Rectal smooth muscle tissue (tissue), 1 donor: Measurements from ENCODE around the gene GPR132.
A peak's percentile ranks its signal among the peaks of the same experiment; 100 is the strongest.
"Not testable (repeated sequence)": the region's sequence is repeated elsewhere in the genome, so short reads cannot be mapped to it uniquely, and the experiment has no call there.

Experiments used
- H3K27ac ChIP-seq: one replicate; pipeline ENCODE4 v1.7.0; 2013; ENCODE audit warnings: low read depth, low read length, inconsistent platforms
- H3K27me3 ChIP-seq: one replicate; pipeline ENCODE4 v1.7.0; 2013; ENCODE audit warnings: low read length; ENCODE audit not compliant: control insufficient read depth, insufficient read depth
- H3K36me3 ChIP-seq: one replicate; pipeline ENCODE4 v1.7.0; 2013; ENCODE audit warnings: low read length; ENCODE audit not compliant: control insufficient read depth, insufficient read depth
- H3K4me1 ChIP-seq: one replicate; pipeline ENCODE4 v1.7.0; 2013; ENCODE audit warnings: low read length; ENCODE audit not compliant: control insufficient read depth, insufficient read depth
- H3K4me3 ChIP-seq: one replicate; pipeline ENCODE4 v1.7.0; 2013; ENCODE audit warnings: low read length
- H3K9ac ChIP-seq: one replicate; pipeline ENCODE4 v1.7.0; 2013; ENCODE audit warnings: low read length

Gene GPR132

DNA sequence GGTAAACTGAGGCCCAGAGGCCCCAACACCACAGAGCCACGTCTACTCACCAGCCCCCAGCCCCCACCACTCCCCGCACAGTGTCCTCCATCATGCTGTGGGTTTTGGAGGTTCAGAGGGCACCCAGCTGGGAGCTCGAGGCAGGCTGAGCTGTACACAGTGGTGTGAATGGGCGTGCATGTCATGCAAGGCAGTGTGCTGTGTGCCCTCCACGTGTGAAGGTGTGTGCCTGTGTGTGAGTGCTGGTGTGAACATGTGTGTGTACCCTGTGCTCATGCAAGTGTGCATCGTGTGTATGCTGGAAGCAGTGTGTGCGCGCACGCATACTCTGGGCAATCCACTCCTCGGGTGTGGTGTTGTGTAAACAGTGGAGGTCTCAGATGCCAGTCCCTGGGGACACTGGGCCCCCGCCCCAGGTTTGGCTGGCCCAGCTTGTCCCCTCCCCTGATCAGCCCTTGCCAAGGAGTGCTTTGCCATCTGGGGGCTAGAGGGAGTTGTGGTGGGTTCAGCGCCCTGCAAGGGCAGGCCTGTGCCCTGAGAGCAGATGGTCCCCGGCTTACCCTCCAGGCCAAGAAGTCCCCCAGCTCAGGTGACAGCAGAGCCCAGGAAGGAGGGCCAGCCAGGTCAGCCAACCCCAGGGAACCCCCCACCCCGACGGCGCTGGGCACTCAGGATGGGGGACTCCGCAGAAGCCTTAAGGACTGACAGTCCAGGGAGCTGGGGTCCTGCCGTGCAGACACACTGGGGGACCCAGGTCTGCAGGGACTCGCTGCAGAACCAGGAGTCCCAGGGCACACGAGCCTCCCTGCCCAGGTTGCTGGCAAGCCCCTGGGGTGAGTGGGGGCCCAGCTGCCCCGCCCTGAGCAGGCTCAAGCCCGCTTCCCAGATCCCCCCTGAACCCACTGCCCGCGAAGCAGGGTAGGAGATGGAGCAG, 23.8 kb upstream of the GPR132 start:
- H3K36me3 ChIP-seq = no peaks in the 10 kb centered on the region
- no peaks in the 10 kb centered on the region for H3K27me3 ChIP-seq
- H3K4me3 ChIP-seq = no peak overlapping the region
- H3K4me1 ChIP-seq = peaks cover 22% of the 10 kb centered on the region
- H3K27ac ChIP-seq = no peak overlapping the region
- no peak overlapping the region for H3K9ac ChIP-seq

DNA sequence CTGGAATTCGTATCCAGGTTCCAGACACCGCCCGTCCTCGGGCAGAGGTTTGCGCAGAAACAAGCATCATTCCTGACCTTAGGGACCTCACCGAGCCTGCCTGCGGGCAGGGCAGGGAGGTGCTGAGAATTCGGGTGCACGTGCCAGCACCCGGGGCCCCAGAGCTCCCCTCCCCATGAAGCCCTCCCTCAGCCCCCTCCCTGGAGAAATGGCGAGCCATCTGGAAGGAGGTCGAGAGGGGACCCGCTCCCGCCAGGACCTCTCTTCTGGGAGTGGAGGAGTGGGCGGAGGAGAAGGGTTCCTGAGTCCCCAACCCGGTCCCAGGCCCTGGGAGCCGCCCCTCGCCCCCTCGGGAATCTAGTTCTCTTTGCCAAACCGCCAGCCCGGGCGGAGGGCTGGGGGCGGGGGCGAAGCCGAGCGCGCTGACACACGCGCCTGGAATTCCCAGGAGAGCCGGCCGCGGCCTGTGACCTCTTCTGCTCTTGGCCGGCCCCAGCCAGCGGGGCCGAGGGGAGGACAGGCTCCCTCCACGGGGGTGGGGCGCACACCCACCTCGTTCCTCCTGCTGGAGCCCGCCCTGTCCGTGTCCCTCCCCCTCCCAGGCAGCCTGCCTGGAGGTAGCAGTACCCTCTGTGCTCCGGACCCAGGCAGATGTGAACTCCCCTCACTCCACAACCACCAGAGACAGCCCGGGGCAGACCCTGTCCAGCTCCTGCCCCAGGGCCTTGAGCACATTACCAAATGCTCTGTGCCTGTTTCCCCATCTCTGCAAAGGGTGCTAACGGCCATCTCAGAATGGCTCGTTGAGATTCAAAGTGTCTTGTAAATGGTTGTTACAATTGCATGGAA, 23.0 kb upstream of the GPR132 start:
- Histone ChIP-seq H3K27me3 (no peaks in the 10 kb centered on the region), H3K4me1 (peaks cover 21% of the 10 kb centered on the region), H3K9ac (no peak overlapping the region), H3K4me3 (peak overlapping the region; percentile 65), H3K36me3 (no peaks in the 10 kb centered on the region), H3K27ac (peak overlapping the region; percentile 46)

DNA sequence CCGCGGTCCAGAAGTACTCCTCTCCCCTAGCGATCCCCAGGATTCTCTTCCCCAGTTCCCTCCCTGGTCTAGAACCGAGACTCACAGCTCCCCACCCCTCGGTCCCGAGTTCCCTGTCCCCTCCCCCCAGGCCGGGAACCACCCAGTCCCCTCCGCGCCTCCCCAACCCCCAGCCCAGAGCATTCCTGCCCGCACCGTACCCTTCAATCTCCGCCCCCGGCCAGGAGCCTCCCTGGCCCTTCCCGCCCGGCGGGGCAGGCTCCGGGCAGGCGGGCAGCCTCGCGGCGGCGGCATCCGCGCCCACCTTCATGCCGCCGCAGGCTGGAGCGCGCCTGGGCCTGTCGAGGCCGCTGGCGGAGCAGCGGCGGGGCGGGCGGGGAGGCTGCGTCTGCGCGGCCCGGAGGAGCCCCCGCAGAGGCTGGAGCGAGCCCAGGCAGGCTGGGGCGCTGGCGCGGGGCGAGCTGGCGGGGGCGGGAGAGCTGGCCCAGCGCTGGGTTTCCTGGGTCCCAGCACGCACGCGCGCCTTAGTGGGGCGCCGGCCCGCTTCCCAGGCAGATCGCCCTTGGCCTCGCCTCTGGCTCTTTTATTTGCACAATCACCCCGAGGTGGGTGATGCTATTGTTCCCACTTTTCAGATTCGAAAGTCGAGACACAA, 22.2 kb upstream of the GPR132 start:
- Histone ChIP-seq H3K4me3 (peak overlapping the region; percentile 65), H3K4me1 (peaks cover 18% of the 10 kb centered on the region), H3K36me3 (no peaks in the 10 kb centered on the region), H3K27me3 (no peaks in the 10 kb centered on the region), H3K9ac (no peak overlapping the region), H3K27ac (peak overlapping the region; percentile 43)

DNA sequence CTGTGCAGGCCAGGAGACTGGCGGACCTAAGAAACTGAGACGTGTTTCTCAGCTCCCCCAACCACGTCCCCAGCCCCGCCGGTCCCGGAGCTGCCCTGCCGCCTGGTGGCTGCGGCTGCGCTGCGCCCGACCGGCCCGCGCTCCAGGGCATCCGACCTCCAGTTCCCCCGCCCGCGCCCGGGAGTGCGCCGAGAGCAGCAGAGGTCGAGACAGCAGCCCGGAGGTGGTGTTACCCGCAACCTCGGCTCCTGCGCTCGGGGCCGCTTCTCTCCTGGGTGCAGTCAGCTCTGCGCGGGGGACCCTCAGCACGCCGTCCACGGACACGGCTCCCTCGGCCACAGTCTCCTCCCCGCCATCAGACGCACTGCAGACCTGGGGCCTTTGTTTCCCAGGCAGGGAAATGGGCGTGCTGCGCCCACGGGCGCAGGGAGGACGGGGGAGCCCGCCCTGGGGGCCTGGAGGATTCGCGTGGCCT, 21.6 kb upstream of the GPR132 start:
- H3K4me1 ChIP-seq = peaks cover 13% of the 10 kb centered on the region
- peak overlapping the region; percentile 40 for H3K27ac ChIP-seq
- H3K9ac ChIP-seq = no peak overlapping the region
- H3K36me3 ChIP-seq = no peaks in the 10 kb centered on the region
- H3K27me3 ChIP-seq = no peaks in the 10 kb centered on the region
- peak overlapping the region; percentile 65 for H3K4me3 ChIP-seq

DNA sequence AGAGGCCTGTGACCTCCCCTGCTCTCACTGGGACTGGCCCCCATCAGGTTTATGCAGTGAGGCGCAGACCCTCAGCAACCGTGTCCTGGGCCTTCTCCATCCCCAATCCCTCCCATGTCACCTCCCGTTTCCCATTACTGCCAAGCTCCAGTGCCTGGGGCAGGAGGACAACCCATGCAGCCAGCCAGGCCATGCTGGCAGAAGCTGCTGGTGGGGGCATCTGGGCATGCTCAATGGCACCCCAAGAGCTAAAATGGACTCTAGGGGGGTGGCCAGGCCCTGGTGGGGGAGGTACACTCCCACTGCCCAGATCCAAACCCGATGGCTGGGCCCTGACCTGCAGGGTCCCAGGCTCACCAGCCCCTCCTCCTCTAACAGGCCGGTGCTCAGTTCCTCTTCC, 20.5 kb upstream of the GPR132 start:
- H3K36me3 ChIP-seq = no peaks in the 10 kb centered on the region
- peaks cover 5% of the 10 kb centered on the region for H3K4me1 ChIP-seq
- no peak overlapping the region for H3K9ac ChIP-seq
- H3K4me3 ChIP-seq = no peak overlapping the region
- no peaks in the 10 kb centered on the region for H3K27me3 ChIP-seq
- no peak overlapping the region for H3K27ac ChIP-seq

DNA sequence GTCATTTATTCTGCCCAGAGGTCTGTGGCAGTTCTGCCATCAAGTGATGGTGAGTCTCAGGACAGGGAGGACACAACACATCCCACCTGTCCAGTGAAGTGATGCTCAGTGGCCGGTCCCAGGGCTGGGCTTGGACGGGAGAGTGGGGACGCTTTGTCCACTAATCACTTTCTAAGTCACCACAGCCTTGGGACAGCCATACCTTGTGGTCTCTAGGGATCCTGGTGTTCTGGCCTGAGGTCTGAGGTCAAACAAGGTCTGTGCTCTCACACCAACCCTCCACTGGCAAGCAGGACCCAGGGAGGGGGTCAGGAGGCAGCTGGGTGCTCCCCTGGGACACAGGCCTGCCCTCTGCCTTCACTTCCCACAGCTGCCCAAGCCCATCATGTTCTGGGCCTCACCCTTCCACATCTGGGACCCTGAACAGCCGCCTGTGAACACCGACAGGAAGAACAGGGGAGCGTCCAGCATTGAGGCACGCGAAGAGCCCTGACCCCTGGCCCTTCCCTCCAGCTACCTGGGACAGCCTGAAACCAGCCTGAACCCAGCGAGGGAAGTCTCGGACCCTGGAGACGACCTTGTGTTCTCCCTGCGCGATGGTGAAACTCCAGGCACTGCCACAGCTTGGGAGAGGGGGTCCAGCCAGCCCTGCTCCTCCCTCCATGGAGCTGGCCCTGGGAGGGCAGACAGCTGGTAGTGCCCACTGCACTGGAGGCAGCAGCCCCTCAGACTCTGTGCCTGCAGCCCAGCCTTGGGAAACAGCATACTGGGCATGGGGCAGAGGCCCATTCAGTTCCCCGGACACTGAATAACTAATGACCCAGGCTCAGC, 19.7 kb upstream of the GPR132 start:
- Histone ChIP-seq H3K9ac (no peak overlapping the region), H3K4me1 (peaks cover 5% of the 10 kb centered on the region), H3K27ac (no peak overlapping the region), H3K27me3 (no peaks in the 10 kb centered on the region), H3K4me3 (no peak overlapping the region), H3K36me3 (no peaks in the 10 kb centered on the region)

DNA sequence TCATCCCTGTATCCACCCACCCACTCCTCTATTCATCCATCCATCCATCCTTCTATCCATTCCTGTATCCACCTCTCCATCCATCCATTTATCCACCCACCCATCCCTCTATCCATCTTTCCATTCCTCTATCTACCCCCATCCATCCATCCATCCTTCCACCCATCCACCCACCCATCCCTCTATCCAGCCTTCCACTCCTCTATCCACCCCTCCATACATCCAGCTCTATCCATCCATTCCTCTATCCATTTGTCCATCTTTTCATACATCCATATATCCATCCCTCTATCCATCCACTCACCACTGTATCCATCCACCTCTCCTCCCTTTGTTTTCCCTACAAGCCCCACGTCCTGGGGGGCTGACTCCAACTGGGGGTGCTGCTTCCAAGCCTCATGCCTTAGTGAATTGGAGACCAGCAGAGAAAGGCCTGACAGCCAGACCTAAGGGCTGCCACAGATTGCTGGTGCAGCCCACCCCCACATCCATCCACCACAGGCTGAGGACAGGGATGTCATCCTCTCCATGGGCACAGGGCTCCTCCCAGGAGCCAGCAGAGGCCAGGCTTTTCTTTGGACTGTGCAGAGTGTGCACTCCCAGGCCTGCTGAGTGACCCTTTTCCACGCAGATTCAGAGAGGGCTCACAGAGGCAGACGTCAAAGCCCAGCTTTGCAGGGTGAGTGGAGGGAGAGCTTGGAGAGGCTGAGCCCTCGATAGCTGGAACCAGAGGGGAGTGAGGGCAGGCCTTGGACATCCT, 18.9 kb upstream of the GPR132 start:
- Histone ChIP-seq H3K4me1 (peaks cover 5% of the 10 kb centered on the region), H3K9ac (no peak overlapping the region), H3K36me3 (no peaks in the 10 kb centered on the region), H3K27ac (no peak overlapping the region), H3K4me3 (no peak overlapping the region), H3K27me3 (no peaks in the 10 kb centered on the region)

DNA sequence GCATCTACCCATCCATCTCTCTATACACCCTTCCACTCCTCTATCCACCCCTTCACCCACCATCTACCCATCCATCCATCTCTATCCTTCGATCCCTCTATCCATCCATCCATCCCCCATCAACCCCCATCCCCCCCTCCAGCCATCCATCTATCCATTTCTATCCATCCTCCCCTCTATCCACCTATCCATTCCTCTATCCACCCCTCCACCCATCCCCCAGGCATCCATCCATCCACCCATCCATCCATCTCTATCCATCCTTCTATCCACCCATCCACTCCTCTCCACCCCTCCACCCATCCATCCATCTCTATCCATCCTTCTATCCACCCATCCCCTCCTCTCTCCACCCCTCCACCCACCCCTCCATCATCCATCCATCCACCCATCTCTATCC, 17.5 kb upstream of the GPR132 start:
- Histone ChIP-seq H3K36me3 (no peaks in the 10 kb centered on the region), H3K27ac (no peak overlapping the region)

DNA sequence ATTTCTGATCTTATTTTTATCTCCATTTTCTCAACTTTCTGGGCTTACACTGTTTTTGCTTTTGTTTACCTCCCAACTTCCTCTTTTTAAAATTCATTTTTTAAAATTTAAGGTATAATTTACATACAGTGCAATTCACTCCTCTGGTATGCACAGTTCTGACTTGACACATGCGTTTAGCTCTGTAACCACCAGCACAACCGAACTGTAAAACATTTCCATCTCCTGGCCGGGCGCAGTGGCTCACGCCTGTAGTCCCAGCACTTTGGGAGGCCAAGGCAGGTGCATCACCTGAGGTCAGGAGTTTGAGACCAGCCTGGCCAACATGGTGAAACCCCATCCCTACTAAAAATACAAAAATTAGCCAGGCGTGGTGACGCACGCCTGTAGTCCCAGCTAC, 16.2 kb upstream of the GPR132 start:
- not testable (repeated sequence) for H3K4me1 ChIP-seq, H3K27ac ChIP-seq, H3K9ac ChIP-seq

More for the DNA sequence above, 17.5 kb upstream of the GPR132 start:
- H3K27me3 ChIP-seq = no peaks in the 10 kb centered on the region
- H3K9ac ChIP-seq = no peak overlapping the region
- peaks cover 2% of the 10 kb centered on the region for H3K4me1 ChIP-seq
- H3K4me3 ChIP-seq = no peak overlapping the region

DNA sequence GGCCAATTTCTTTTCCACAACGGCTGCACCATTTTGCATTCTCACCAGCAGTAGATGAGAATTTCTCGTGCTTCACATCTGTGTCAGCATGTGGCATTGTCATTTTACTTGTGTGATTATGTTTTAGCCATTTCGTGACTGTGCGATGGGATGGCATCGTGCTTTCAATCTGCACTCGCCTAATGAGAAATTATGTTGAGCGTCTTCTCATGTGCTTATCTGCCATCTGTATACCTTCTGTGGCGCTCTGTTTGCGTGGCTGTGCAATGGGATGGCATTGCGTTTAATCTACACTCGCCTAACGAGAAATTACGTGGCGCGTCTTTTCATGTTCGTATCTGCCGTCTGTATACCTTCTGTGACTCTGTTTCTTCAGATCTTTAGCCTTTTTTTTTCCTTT, 14.9 kb upstream of the GPR132 start:
- Histone ChIP-seq H3K36me3 (no peaks in the 10 kb centered on the region), H3K4me3 (no peak overlapping the region), H3K9ac (no peak overlapping the region), H3K27me3 (peaks cover 3% of the 10 kb centered on the region), H3K27ac (no peak overlapping the region), H3K4me1 (no peaks in the 10 kb centered on the region)

More for the DNA sequence above, 16.2 kb upstream of the GPR132 start:
- not testable (repeated sequence) for H3K4me3 ChIP-seq, H3K36me3 ChIP-seq, H3K27me3 ChIP-seq

DNA sequence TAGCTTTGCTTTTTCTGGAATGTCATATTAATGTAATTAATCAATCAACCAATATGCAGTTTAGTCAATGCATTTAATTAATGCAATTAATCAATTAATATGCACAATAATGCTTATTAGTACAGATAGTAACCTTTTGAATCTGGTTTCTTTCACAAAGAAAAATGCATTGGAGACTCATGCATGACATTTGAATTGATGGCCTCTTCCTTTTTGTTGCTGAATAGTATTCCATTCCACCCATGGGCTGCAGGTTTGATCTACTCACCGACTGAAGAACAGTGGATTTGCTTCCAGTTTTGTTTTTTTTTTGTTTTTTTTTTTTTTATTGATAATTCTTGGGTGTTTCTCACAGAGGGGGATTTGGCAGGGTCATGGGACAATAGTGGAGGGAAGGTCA, 13.1 kb upstream of the GPR132 start:
- Histone ChIP-seq H3K27me3 (peaks cover 12% of the 10 kb centered on the region), H3K27ac (no peak overlapping the region), H3K4me3 (no peak overlapping the region), H3K36me3 (no peaks in the 10 kb centered on the region), H3K9ac (no peak overlapping the region), H3K4me1 (no peaks in the 10 kb centered on the region)
